ENCODE data around the gene ZFP91.

The ZFP91 gene

GRCh38 chr11:58597486-58598144 is 18.8 kb downstream of the ZFP91 start:
- DNase-seq (ENCODE audit: extremely low read depth, low read depth), result no peak
- no peak overlapping the region for H3K4me3 ChIP-seq (replicated peaks; ENCODE audit: low read depth, low read length)
- TF ChIP-seq CTCF (IDR thresholded peaks at IDR 0.05; ENCODE audit: low read depth, low read length, missing control alignments), result no peak

DNA sequence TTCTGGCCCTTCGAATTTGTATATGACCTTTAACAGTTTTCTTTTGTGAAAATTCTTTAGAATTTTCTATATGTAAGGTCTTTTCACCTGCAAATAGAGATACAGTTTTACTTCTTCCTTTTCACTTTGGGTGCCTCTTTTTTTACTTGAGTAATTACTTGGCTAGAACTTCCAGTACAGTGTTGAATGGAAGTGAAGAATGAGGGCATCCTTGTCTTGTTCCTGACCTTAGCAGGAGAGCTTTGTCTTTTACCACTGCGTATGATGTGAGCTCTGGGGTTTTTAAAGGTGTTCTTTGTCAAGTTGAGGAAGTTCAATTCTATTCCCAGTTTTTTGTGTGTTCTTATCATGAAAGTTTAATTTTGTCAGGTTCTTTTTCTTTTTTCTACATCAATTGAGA is 21.6 kb downstream of the ZFP91 start:
- no peak for TF ChIP-seq CTCF (IDR thresholded peaks at IDR 0.05; ENCODE audit: low read depth, low read length, missing control alignments)
- H3K4me3 ChIP-seq (replicated peaks; ENCODE audit: low read depth, low read length), result no peak overlapping the region
- DNase-seq (ENCODE audit: extremely low read depth, low read depth), result no peak

- TF ChIP-seq CTCF (IDR thresholded peaks at IDR 0.05; ENCODE audit: low read depth, low read length, missing control alignments), result no peak
- DNase-seq (ENCODE audit: extremely low read depth, low read depth), result no peak
- no peak overlapping the region for H3K4me3 ChIP-seq (replicated peaks; ENCODE audit: low read depth, low read length)
These were observed 28.3 kb downstream of the ZFP91 start for GRCh38 chr11:58606930-58607714.

DNA sequence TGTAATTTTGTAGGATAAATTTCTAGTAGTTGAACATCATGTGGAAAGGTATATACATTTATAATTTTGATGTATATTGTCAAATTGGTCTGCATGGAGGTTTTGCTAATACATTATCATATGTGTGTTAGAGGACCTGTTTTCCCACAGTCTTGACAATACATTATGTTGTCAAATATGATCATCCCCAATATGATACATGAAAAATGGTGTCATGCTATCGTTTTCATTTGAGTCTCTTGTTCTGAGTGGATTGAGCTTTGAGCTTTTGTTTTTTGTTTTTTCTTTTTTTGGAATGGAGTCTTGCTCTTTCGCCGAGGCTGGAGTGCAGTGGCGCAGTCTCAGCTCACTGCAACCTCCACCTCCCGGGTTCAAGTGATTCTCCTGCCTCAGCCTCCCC is 29.5 kb downstream of the ZFP91 start:
- no peak overlapping the region for H3K4me3 ChIP-seq (replicated peaks; ENCODE audit: low read depth, low read length)
- TF ChIP-seq CTCF (IDR thresholded peaks at IDR 0.05; ENCODE audit: low read depth, low read length, missing control alignments), result no peak
- no peak for DNase-seq (ENCODE audit: extremely low read depth, low read depth)

DNA sequence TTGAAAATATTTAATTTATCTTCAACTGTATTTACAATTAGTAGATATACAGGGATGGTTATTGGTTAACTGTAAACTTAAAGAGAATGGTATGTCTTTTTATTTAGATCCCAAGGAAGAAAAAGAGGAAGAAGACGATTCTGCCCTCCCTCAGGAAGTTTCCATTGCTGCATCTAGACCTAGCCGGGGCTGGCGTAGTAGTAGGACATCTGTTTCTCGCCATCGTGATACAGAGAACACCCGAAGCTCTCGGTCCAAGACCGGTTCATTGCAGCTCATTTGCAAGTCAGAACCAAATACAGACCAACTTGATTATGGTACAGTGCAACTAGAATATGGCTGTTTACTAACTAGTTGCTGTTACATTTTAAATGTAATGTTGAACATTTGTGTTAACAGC is 30.9 kb downstream of the ZFP91 start:
- TF ChIP-seq CTCF (IDR thresholded peaks at IDR 0.05; ENCODE audit: low read depth, low read length, missing control alignments), result no peak

DNA sequence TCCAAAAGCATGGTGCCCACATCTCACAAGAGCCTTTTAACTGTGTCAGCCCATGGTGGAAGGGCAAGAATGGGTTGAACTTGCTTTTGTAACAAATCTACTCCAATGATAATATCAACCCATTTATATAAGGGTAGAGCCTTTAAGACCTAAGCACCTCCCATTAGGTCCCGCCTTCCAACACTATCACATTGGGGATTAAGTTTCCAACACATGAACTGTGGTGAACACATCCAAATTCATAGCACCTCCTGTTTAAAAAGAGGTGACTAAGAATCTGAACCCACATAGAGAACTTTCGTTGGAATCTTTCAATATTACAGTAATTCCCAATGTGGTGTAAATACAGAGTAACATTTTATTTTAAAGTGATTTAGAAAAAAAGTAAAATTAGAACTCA is 34.4 kb downstream of the ZFP91 start:
- no peak overlapping the region for H3K4me3 ChIP-seq (replicated peaks; ENCODE audit: low read depth, low read length)
- no peak for DNase-seq (ENCODE audit: extremely low read depth, low read depth)
- TF ChIP-seq CTCF (IDR thresholded peaks at IDR 0.05; ENCODE audit: low read depth, low read length, missing control alignments), result no peak

More for the DNA sequence above, 30.9 kb downstream of the ZFP91 start:
- DNase-seq (ENCODE audit: extremely low read depth, low read depth), result no peak
- no peak overlapping the region for H3K4me3 ChIP-seq (replicated peaks; ENCODE audit: low read depth, low read length)

Measured in HFF-Myc (cell line).